ENCODE results near the gene NDST1. TPM values are rescaled to one million over a fixed set of nuclear protein-coding genes. Genes with fewer than 3 reads are reported as not detected.

The NDST1 gene
- 45.4 TPM for polyA plus RNA-seq
- long read RNA-seq, donor 1, partial matches to known transcripts = 0 of 1 reads
- long read RNA-seq, donor 1, other reads (novel, unspliced or antisense) = 0 of 1 reads
- long read RNA-seq, donor 2, partial matches to known transcripts = 6 of 8 reads
- long read RNA-seq, donor 2, other reads (novel, unspliced or antisense) = 0 of 8 reads
- long read RNA-seq, donor 3, partial matches to known transcripts = 0 of 3 reads
- long read RNA-seq, donor 3, other reads (novel, unspliced or antisense) = 0 of 3 reads
- long read RNA-seq, donor 4 = 0 reads
- long read RNA-seq, donor 5 = 0 reads
- long read RNA-seq, donor 6, partial matches to known transcripts = 55 of 57 reads
- long read RNA-seq, donor 6, other reads (novel, unspliced or antisense) = 0 of 57 reads
- long read RNA-seq, donor 7, partial matches to known transcripts = 6 of 7 reads
- long read RNA-seq, donor 7, other reads (novel, unspliced or antisense) = 0 of 7 reads
- long read RNA-seq, donor 8, partial matches to known transcripts = 20 of 23 reads
- long read RNA-seq, donor 8, other reads (novel, unspliced or antisense) = 0 of 23 reads
- long read RNA-seq, donor 9 = 0 reads
- long read RNA-seq, donor 10, partial matches to known transcripts = 0 of 1 reads
- long read RNA-seq, donor 10, other reads (novel, unspliced or antisense) = 0 of 1 reads
- long read RNA-seq, donor 11, partial matches to known transcripts = 7 of 7 reads
- long read RNA-seq, donor 11, other reads (novel, unspliced or antisense) = 0 of 7 reads

DNA sequence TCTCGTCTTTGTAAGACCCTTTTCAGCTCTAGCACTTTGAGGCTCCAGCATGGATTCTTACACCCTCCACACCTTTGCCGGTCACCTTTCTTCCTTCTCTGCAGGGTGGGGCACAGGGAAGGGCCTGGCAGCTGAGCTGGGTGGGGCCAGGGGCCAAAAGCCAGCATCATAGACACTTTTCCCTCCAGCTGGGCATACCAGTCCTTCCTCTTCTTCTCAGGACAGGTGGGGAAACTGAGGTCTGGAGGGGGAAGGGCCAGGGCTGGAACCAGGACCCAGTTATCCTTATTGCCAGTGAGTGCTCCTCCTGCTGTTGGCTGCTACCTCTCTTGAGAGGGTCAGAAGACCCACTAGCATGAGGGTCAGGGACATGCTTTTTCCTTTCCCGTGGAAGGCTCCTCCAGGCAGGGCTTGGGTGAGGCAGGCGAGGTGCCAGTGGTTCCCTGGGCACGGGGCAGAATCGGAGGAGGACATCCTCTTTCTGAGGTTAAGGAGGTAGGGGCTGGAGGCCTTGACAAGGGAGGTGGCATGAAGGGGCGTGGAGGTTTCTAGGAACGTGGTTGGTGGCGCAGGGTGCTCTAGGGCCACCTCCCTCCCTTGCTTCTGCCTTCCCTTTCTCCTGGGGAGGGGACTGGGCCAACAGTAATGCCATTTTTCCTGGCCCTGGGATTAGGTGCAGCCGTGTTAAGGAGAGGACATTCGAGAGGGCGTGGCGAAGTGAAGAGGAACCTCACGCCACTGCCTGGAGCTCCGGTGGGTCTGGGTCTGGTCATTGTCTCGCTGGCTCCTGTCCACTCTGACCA is at the start of gene NDST1:
NDST1 (plus strand) TSS at position 658 of the 803 bp plus-strand sequence. CDS start 13,124 bp downstream, outside the sequence.
- WGBS (ENCODE audit: insufficient coverage, low lambda C conversion rate) = no CpG with 5 or more reads among the region's 16 CpGs
- DNase-seq = peak; percentile 45 to 57
- H3K4me3 ChIP-seq (ENCODE audit: low read length) = no peak within 1 kb of the TSS

GRCh38 chr5:150458802-150459557 is 49.0 kb upstream of the NDST1 start:
- H3K27ac ChIP-seq (ENCODE audit: low read length) = no peak overlapping the region
- DNase-seq = peak; percentile 70 to 74
- no CpG with 5 or more reads among the region's 36 CpGs for WGBS (ENCODE audit: insufficient coverage, low lambda C conversion rate)
- H3K4me1 ChIP-seq (ENCODE audit: control insufficient read depth, insufficient read depth, low read length) = peaks cover 7% of the 10 kb centered on the region
- H3K4me3 ChIP-seq (ENCODE audit: low read length) = peak overlapping the region; percentile 32
- H3K9me3 ChIP-seq (ENCODE audit: control insufficient read depth, low read depth, low read length) = no peaks in the 10 kb centered on the region
- H3K36me3 ChIP-seq (ENCODE audit: control insufficient read depth, insufficient read depth, low read length) = no peaks in the 10 kb centered on the region
- no peaks in the 10 kb centered on the region for H3K27me3 ChIP-seq (ENCODE audit: control insufficient read depth, insufficient read depth, low read length)

More for the DNA sequence above, at the start of gene NDST1:
- peaks cover 5% of the 10 kb centered on the region for H3K36me3 ChIP-seq (ENCODE audit: control insufficient read depth, insufficient read depth, low read length)
- H3K4me1 ChIP-seq (ENCODE audit: control insufficient read depth, insufficient read depth, low read length) = peaks cover 63% of the 10 kb centered on the region
- H3K9me3 ChIP-seq (ENCODE audit: control insufficient read depth, low read depth, low read length) = no peaks in the 10 kb centered on the region
- no peaks in the 10 kb centered on the region for H3K27me3 ChIP-seq (ENCODE audit: control insufficient read depth, insufficient read depth, low read length)
- H3K27ac ChIP-seq (ENCODE audit: low read length) = peak within 1 kb of the TSS; percentile 39

DNA sequence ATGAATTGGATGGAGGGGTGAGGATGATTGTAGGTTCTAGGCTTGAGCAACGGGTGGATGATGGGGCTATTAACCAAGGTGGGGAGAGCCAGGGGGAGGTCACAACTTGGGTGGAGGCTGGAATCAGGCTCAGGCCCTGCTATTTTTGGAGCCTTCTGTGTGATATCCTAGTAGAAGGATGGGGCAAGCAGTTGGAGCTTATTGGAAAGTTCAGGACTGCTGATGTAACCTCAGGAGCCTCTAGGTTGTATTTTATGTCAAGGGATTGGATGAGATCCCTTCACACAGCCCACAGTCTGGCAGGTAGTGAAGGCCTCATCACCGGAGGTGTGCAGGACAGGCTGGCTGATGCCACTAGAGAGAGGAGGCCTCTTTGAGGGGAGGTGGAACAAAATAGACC is 47.1 kb upstream of the NDST1 start:
- no peak for DNase-seq
- H3K27me3 ChIP-seq (ENCODE audit: control insufficient read depth, insufficient read depth, low read length) = no peaks in the 10 kb centered on the region
- no peaks in the 10 kb centered on the region for H3K9me3 ChIP-seq (ENCODE audit: control insufficient read depth, low read depth, low read length)
- H3K4me3 ChIP-seq (ENCODE audit: low read length) = no peak overlapping the region
- peaks cover 7% of the 10 kb centered on the region for H3K4me1 ChIP-seq (ENCODE audit: control insufficient read depth, insufficient read depth, low read length)
- H3K27ac ChIP-seq (ENCODE audit: low read length) = no peak overlapping the region
- H3K36me3 ChIP-seq (ENCODE audit: control insufficient read depth, insufficient read depth, low read length) = no peaks in the 10 kb centered on the region
- WGBS (ENCODE audit: insufficient coverage, low lambda C conversion rate) = 100% methylated on average over 1 of the region's 2 CpGs

GRCh38 chr5:150461231-150461630 is 46.7 kb upstream of the NDST1 start:
- Histone ChIP-seq H3K9me3 (ENCODE audit: control insufficient read depth, low read depth, low read length) (no peaks in the 10 kb centered on the region), H3K27me3 (ENCODE audit: control insufficient read depth, insufficient read depth, low read length) (no peaks in the 10 kb centered on the region), H3K27ac (ENCODE audit: low read length) (no peak overlapping the region), H3K4me1 (ENCODE audit: control insufficient read depth, insufficient read depth, low read length) (peaks cover 7% of the 10 kb centered on the region), H3K4me3 (ENCODE audit: low read length) (no peak overlapping the region), H3K36me3 (ENCODE audit: control insufficient read depth, insufficient read depth, low read length) (no peaks in the 10 kb centered on the region)
- no CpG with 5 or more reads among the region's 2 CpGs for WGBS (ENCODE audit: insufficient coverage, low lambda C conversion rate)
- DNase-seq = peak; percentile 38 to 51

- DNase-seq = peak in 1 of 2 donors; percentile 31
- Histone ChIP-seq H3K27ac (ENCODE audit: low read length) (no peak overlapping the region), H3K4me1 (ENCODE audit: control insufficient read depth, insufficient read depth, low read length) (peaks cover 7% of the 10 kb centered on the region), H3K27me3 (ENCODE audit: control insufficient read depth, insufficient read depth, low read length) (no peaks in the 10 kb centered on the region), H3K36me3 (ENCODE audit: control insufficient read depth, insufficient read depth, low read length) (no peaks in the 10 kb centered on the region), H3K4me3 (ENCODE audit: low read length) (no peak overlapping the region), H3K9me3 (ENCODE audit: control insufficient read depth, low read depth, low read length) (no peaks in the 10 kb centered on the region)
- WGBS (ENCODE audit: insufficient coverage, low lambda C conversion rate) = no CpG with 5 or more reads among the region's 6 CpGs
Measured at GRCh38 chr5:150464554-150465012, 43.3 kb upstream of the NDST1 start.

- no peak for DNase-seq
- Histone ChIP-seq H3K27ac (ENCODE audit: low read length) (no peak overlapping the region), H3K4me1 (ENCODE audit: control insufficient read depth, insufficient read depth, low read length) (peaks cover 6% of the 10 kb centered on the region), H3K36me3 (ENCODE audit: control insufficient read depth, insufficient read depth, low read length) (no peaks in the 10 kb centered on the region), H3K4me3 (ENCODE audit: low read length) (no peak overlapping the region), H3K27me3 (ENCODE audit: control insufficient read depth, insufficient read depth, low read length) (no peaks in the 10 kb centered on the region), H3K9me3 (ENCODE audit: control insufficient read depth, low read depth, low read length) (no peaks in the 10 kb centered on the region)
- WGBS (ENCODE audit: insufficient coverage, low lambda C conversion rate) = no CpG with 5 or more reads among the region's 8 CpGs
Measured at GRCh38 chr5:150465927-150466326, 42.0 kb upstream of the NDST1 start.

DNA sequence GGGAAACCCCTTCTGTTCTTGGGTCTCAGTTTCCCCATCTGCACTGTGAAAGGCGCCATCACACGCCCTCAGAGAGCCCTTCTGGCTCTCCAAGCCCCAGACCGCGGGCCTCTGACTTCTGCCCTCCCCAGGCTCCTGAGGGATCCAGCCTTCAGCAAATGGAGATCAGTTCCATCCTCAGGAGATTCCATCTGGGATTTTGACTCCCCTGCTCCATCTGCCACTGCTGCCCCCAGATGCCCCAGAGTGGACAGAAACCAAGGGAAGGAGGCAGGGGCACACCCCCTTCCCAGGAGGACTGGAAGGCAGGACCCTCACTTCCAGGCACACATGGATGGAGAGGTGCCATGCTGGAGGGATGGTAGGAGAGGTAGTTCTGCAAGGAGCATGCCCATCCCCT is 39.7 kb upstream of the NDST1 start:
- Histone ChIP-seq H3K27ac (ENCODE audit: low read length) (no peak overlapping the region), H3K4me1 (ENCODE audit: control insufficient read depth, insufficient read depth, low read length) (no peaks in the 10 kb centered on the region), H3K36me3 (ENCODE audit: control insufficient read depth, insufficient read depth, low read length) (no peaks in the 10 kb centered on the region), H3K4me3 (ENCODE audit: low read length) (no peak overlapping the region), H3K27me3 (ENCODE audit: control insufficient read depth, insufficient read depth, low read length) (no peaks in the 10 kb centered on the region), H3K9me3 (ENCODE audit: control insufficient read depth, low read depth, low read length) (no peaks in the 10 kb centered on the region)
- DNase-seq = no peak
- WGBS (ENCODE audit: insufficient coverage, low lambda C conversion rate) = no CpG with 5 or more reads among the region's 4 CpGs

DNA sequence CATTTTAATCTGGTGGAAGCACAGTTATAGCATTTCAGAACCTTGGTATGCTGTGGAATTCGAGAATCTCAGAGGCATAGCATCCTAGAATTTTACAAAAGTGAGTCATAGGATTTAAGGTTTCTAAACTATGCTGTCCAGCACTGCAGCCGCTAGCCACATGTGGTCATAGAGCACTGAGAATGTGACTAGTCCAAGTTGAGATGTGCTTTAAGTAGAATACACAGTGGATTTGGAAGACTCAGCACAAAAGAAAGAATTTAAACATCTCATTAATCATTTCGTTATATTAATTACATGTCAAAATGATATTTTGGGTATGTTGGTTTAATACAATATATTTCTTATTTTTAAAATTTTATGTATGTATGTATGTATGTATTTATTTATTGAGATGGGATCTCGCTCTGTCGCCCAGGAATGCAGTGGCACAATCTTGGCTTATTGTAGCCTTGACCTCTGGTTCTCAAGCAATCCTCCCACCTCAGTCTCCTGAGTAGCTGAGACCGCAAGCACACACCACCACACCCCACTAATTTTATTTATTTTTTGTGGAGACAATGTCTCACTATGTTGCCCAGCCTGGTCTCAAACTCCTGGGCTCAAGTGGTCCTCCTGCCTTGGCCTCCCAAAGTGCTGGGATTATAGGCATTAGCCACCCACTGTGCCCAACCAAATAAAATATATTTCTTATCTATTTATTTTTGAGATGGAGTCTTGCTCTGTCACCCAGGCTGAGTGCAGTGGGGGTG is 38.0 kb upstream of the NDST1 start:
- Histone ChIP-seq H3K9me3 (ENCODE audit: control insufficient read depth, low read depth, low read length) (no peaks in the 10 kb centered on the region), H3K36me3 (ENCODE audit: control insufficient read depth, insufficient read depth, low read length) (no peaks in the 10 kb centered on the region), H3K27ac (ENCODE audit: low read length) (no peak overlapping the region), H3K27me3 (ENCODE audit: control insufficient read depth, insufficient read depth, low read length) (no peaks in the 10 kb centered on the region), H3K4me3 (ENCODE audit: low read length) (no peak overlapping the region), H3K4me1 (ENCODE audit: control insufficient read depth, insufficient read depth, low read length) (peaks cover under 1% of the 10 kb centered on the region)
- no peak for DNase-seq
- no CpG with 5 or more reads among the region's 6 CpGs for WGBS (ENCODE audit: insufficient coverage, low lambda C conversion rate)

DNA sequence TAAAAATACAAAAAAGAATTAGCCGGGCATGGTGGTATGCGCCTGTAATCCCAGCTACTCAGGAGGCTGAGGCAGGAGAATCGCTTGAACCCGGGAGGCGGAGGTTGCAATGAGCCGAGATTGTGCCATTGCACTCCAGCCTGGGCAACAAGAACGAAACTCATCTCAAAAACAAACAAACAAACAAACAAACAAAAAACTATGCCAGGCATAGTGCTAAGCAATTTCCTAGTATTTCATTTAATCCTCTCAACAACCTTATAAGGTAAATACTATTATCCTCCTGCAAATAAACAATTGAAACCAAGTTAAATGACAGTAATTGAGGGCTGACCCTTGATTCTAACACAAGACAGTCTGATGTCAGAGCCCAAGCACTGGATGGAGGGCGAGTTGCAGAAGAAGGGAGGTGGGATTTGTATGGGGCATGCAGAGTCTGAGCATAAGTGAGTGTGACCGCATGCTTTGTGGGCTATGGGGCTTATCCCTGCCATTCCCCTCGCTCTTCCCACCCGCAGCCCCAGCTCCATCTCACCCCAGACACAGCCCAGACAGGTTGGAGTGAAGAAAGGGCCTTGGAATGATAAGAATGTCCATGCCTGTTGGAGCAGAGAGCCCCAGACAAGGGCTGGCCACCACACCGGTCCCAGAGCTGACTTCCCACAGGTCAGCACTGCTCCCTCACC is 34.1 kb upstream of the NDST1 start:
- no CpG with 5 or more reads among the region's 12 CpGs for WGBS (ENCODE audit: insufficient coverage, low lambda C conversion rate)
- H3K27me3 ChIP-seq (ENCODE audit: control insufficient read depth, insufficient read depth, low read length) = no peaks in the 10 kb centered on the region
- no peak overlapping the region for H3K27ac ChIP-seq (ENCODE audit: low read length)

More for the DNA sequence above, 34.1 kb upstream of the NDST1 start:
- H3K36me3 ChIP-seq (ENCODE audit: control insufficient read depth, insufficient read depth, low read length) = no peaks in the 10 kb centered on the region
- no peaks in the 10 kb centered on the region for H3K9me3 ChIP-seq (ENCODE audit: control insufficient read depth, low read depth, low read length)
- peaks cover 7% of the 10 kb centered on the region for H3K4me1 ChIP-seq (ENCODE audit: control insufficient read depth, insufficient read depth, low read length)
- DNase-seq = no peak
- no peak overlapping the region for H3K4me3 ChIP-seq (ENCODE audit: low read length)

All from large intestine (tissue), 12 donors.